ENCODE results near the gene PARD6A. TPM values are rescaled to one million over a fixed set of nuclear protein-coding genes. Genes with fewer than 3 reads are reported as not detected.

PARD6A gene
- total and polyA plus RNA-seq, 2 of the 13 experiments (the other 11 are each of a cell fraction or from before 2014, with no cell fraction given), result 3.5 to 4.3 TPM

DNA sequence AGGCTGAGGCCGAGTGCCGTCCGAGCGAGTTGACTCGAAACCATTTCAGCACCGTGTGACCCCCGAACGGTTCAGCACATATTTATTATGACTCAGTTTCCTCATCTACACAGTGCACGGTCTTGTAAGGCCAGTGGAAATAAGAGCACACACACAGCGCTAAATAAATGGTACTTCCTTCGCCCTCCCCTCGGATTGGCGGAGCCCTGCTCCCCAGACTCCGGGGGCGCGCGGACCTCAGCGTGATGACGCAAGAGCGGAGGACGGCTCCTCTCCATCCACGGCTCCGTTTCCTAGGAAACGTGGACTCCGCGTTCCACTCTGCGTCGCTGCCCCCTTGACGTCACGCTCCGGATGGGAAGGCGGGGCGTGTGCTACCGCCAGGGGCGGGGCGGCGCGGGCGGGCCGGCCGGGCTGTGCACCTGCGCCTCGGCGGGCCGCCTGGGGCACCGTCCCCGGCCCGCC, at the start of gene PARD6A (continued):
- TF ChIP-seq KLF9 (CRISPR knock-in tag; IDR thresholded peaks at IDR 0.05; ENCODE audit: low read depth) (no peak), MXI1 (IDR thresholded peaks at IDR 0.05; ENCODE audit: borderline replicate concordance, low read depth, low read length) (peak; percentile 87; the same call in 2 of the 3 replicates), ZFP36 (IDR thresholded peaks at IDR 0.05; ENCODE audit: borderline replicate concordance, low read depth, low read length, partially characterized antibody) (no peak), GPN1 (CRISPR knock-in tag; IDR thresholded peaks at IDR 0.05; ENCODE audit: borderline replicate concordance) (no peak), MIER2 (CRISPR knock-in tag; IDR thresholded peaks at IDR 0.05) (0 out of 2 replicates have a peak, but pooled peaks have one; percentile 39), KLF11 (CRISPR knock-in tag; IDR thresholded peaks at IDR 0.05) (no peak), ZNF230 (CRISPR knock-in tag; IDR thresholded peaks at IDR 0.05) (no peak), PRDM15 (CRISPR knock-in tag; IDR thresholded peaks at IDR 0.05) (no peak), KDM2A (CRISPR knock-in tag; IDR thresholded peaks at IDR 0.05; ENCODE audit: borderline replicate concordance, low read depth) (peak; percentile 63), ZC3H4 (CRISPR knock-in tag; IDR thresholded peaks at IDR 0.05; ENCODE audit: borderline replicate concordance) (no peak), STAT5B (CRISPR knock-in tag; IDR thresholded peaks at IDR 0.05) (no peak), TCF7 (IDR thresholded peaks at IDR 0.05; ENCODE audit: low read depth) (no peak), MLLT10 (CRISPR knock-in tag; IDR thresholded peaks at IDR 0.05) (no peak), HNRNPLL (IDR thresholded peaks at IDR 0.05; ENCODE audit: low read depth, low read length, poor library complexity, severe bottlenecking) (peak; percentile 44), SMAD1 (CRISPR knock-in tag; IDR thresholded peaks at IDR 0.05; ENCODE audit: borderline replicate concordance, low read depth) (0 out of 2 replicates have a peak, but pooled peaks have one; percentile 1), KMT2A (CRISPR knock-in tag; IDR thresholded peaks at IDR 0.05) (no peak), RFXAP (CRISPR knock-in tag; IDR thresholded peaks at IDR 0.05; ENCODE audit: borderline replicate concordance) (no peak), ZFX (CRISPR knock-in tag; IDR thresholded peaks at IDR 0.05; ENCODE audit: low read depth) (no peak; the same call in 1 of the 2 replicates), KLF15 (CRISPR knock-in tag; IDR thresholded peaks at IDR 0.05; ENCODE audit: borderline replicate concordance) (no peak), SP5 (CRISPR knock-in tag; IDR thresholded peaks at IDR 0.05; ENCODE audit: borderline replicate concordance, low read depth) (peak; percentile 37; the same call in 1 of the 2 replicates)
- TF ChIP-seq, protein P1, sequence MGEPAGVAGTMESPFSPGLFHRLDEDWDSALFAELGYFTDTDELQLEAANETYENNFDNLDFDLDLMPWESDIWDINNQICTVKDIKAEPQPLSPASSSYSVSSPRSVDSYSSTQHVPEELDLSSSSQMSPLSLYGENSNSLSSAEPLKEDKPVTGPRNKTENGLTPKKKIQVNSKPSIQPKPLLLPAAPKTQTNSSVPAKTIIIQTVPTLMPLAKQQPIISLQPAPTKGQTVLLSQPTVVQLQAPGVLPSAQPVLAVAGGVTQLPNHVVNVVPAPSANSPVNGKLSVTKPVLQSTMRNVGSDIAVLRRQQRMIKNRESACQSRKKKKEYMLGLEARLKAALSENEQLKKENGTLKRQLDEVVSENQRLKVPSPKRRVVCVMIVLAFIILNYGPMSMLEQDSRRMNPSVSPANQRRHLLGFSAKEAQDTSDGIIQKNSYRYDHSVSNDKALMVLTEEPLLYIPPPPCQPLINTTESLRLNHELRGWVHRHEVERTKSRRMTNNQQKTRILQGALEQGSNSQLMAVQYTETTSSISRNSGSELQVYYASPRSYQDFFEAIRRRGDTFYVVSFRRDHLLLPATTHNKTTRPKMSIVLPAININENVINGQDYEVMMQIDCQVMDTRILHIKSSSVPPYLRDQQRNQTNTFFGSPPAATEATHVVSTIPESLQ (CRISPR knock-in tag; conservative IDR thresholded peaks at IDR 0.05), result no peak
- TF ChIP-seq, protein P2, sequence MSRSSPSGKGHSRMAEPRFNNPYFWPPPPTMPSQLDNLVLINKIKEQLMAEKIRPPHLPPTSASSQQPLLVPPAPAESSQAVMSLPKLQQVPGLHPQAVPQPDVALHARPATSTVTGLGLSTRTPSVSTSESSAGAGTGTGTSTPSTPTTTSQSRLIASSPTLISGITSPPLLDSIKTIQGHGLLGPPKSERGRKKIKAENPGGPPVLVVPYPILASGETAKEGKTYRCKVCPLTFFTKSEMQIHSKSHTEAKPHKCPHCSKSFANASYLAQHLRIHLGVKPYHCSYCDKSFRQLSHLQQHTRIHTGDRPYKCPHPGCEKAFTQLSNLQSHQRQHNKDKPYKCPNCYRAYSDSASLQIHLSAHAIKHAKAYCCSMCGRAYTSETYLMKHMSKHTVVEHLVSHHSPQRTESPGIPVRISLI (CRISPR knock-in tag; IDR thresholded peaks at IDR 0.05; ENCODE audit: borderline replicate concordance), result no peak
- TF ChIP-seq, protein P3, sequence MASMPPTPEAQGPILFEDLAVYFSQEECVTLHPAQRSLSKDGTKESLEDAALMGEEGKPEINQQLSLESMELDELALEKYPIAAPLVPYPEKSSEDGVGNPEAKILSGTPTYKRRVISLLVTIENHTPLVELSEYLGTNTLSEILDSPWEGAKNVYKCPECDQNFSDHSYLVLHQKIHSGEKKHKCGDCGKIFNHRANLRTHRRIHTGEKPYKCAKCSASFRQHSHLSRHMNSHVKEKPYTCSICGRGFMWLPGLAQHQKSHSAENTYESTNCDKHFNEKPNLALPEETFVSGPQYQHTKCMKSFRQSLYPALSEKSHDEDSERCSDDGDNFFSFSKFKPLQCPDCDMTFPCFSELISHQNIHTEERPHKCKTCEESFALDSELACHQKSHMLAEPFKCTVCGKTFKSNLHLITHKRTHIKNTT (CRISPR knock-in tag; IDR thresholded peaks at IDR 0.05), result no peak

Data from HepG2 (cell line).